Measurements from ENCODE around the gene SGTB. TPM values are rescaled to one million over a fixed set of nuclear protein-coding genes. Genes with fewer than 3 reads are reported as not detected.

The SGTB gene
- total and polyA plus RNA-seq, 2 donors (not counting 1 experiment from before 2014, with no cell fraction given), result 1.8 to 5.5 TPM

DNA sequence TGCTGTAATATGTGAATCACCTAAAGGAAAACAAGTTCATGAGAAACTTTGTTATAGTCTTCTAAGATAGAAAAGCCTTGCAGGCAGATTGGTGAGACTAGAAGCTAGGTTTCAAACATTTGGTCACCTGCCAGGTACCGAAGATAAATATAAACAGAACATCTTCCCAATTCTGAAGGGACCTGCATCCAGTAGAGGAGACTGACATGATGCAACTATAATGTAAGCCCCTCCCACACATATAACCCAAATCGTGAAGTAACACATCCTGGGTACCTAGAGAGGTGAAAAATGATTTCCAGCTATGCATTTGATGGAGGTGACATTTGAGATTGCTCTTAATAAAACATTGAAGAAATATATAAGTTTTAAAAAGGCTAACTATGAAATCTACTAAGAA lies 67.2 kb downstream of the SGTB start:
- Mint-ChIP-seq H3K4me3 (no peak overlapping the region), H3K9me3 (ENCODE audit: insufficient read depth) (no peaks in the 10 kb centered on the region), H3K27me3 (no peaks in the 10 kb centered on the region), H3K27ac (no peak overlapping the region), H3K4me1 (no peaks in the 10 kb centered on the region)
- no peak overlapping the region for H3K4me2 ChIP-seq (replicated peaks; ENCODE audit: low read depth, low read length, poor library complexity, severe bottlenecking)
- DNase-seq, result no peak
- TF ChIP-seq, protein P1, sequence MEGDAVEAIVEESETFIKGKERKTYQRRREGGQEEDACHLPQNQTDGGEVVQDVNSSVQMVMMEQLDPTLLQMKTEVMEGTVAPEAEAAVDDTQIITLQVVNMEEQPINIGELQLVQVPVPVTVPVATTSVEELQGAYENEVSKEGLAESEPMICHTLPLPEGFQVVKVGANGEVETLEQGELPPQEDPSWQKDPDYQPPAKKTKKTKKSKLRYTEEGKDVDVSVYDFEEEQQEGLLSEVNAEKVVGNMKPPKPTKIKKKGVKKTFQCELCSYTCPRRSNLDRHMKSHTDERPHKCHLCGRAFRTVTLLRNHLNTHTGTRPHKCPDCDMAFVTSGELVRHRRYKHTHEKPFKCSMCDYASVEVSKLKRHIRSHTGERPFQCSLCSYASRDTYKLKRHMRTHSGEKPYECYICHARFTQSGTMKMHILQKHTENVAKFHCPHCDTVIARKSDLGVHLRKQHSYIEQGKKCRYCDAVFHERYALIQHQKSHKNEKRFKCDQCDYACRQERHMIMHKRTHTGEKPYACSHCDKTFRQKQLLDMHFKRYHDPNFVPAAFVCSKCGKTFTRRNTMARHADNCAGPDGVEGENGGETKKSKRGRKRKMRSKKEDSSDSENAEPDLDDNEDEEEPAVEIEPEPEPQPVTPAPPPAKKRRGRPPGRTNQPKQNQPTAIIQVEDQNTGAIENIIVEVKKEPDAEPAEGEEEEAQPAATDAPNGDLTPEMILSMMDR (IDR thresholded peaks at IDR 0.05), result no peak
- no peak for TF ChIP-seq EZH2 (IDR thresholded peaks at IDR 0.05; ENCODE audit: borderline replicate concordance, insufficient read depth, low read depth, low read length, poor library complexity, severe bottlenecking)
- no peak overlapping the region for H3K27ac ChIP-seq (ENCODE audit: low read length in 2 of 2)
- no peaks in the 10 kb centered on the region for H3K4me1 ChIP-seq (ENCODE audit: control insufficient read depth in 2 of 2, insufficient read depth in 2 of 2, low read length in 2 of 2)
- ChIA-PET CTCF (no interaction called here), POLR2A (no interaction called here)
- H3K36me3 ChIP-seq (replicated peaks in 1 of 2; ENCODE audit: control extremely low read depth in 1 of 2, control insufficient read depth in 1 of 2, extremely low read depth in 1 of 2, insufficient read depth in 2 of 2, low read length in 1 of 2), result peaks cover 2 to 8% of the 10 kb centered on the region in 2 experiments
- ATAC-seq (ENCODE audit: low read depth), result no peak
- peaks cover 2% of the 10 kb centered on the region for H3K79me2 ChIP-seq (ENCODE audit: control insufficient read depth, insufficient read depth, low read length)
- no peak overlapping the region for H2AFZ ChIP-seq (ENCODE audit: insufficient read depth, low read depth, low read length, poor library complexity, severe bottlenecking)
- no peaks in the 10 kb centered on the region for H3K9me3 ChIP-seq (ENCODE audit: control extremely low read depth in 1 of 3, control insufficient read depth in 2 of 3, insufficient read depth in 1 of 3, low read length in 2 of 3)
- no peak overlapping the region for H3K4me3 ChIP-seq (ENCODE audit: control extremely low read depth in 1 of 5, extremely low read depth in 1 of 5, insufficient read depth in 1 of 5, low read depth in 2 of 5, low read length in 4 of 5)
- intact Hi-C loops (cut with micrococcal nuclease), result no loop called here
- whole genome bisulfite sequencing (ENCODE audit: insufficient coverage), result no CpG with 5 or more reads among the region's 2 CpGs
- H3K27me3 ChIP-seq (replicated peaks in 1 of 4; ENCODE audit: control extremely low read depth in 1 of 4, control insufficient read depth in 3 of 4, insufficient read depth in 4 of 4, low read length in 3 of 4), result no peaks in the 10 kb centered on the region
- no peak overlapping the region for H3K9ac ChIP-seq (ENCODE audit: low read length)
- no peaks in the 10 kb centered on the region for H4K20me1 ChIP-seq (ENCODE audit: control insufficient read depth, insufficient read depth, low read length, poor library complexity, severe bottlenecking)

DNA sequence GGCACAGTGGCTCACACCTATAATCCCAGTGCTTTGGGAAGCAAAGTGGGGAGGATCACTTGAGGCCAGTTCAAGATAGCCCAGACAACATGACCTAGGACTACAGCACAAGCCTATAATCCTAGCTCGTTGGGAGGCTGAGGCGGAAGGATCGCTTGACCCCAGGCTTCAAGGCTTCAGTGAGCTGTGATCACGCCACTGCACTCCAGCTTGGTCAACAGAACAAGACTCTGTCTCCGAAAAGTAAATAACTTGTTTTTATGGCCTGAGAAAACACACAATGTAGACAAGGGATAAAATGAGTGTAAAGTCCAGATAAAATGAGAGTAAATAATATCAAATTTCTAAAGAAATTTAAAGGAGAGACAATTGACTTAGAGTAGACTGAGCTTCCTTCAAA lies 70.8 kb downstream of the SGTB start:
- Histone ChIP-seq H4K20me1 (ENCODE audit: control insufficient read depth, insufficient read depth, low read length, poor library complexity, severe bottlenecking) (no peaks in the 10 kb centered on the region), H3K9me3 (ENCODE audit: control extremely low read depth in 1 of 3, control insufficient read depth in 2 of 3, insufficient read depth in 1 of 3, low read length in 2 of 3) (no peaks in the 10 kb centered on the region), H3K27ac (ENCODE audit: low read length in 2 of 2) (no peak overlapping the region), H3K36me3 (replicated peaks in 1 of 2; ENCODE audit: control extremely low read depth in 1 of 2, control insufficient read depth in 1 of 2, extremely low read depth in 1 of 2, insufficient read depth in 2 of 2, low read length in 1 of 2) (peaks cover 4 to 6% of the 10 kb centered on the region in 2 experiments), H3K79me2 (ENCODE audit: control insufficient read depth, insufficient read depth, low read length) (peaks cover 2% of the 10 kb centered on the region), H3K9ac (ENCODE audit: low read length) (no peak overlapping the region), H3K27me3 (replicated peaks in 1 of 4; ENCODE audit: control extremely low read depth in 1 of 4, control insufficient read depth in 3 of 4, insufficient read depth in 4 of 4, low read length in 3 of 4) (no peaks in the 10 kb centered on the region), H3K4me2 (replicated peaks; ENCODE audit: low read depth, low read length, poor library complexity, severe bottlenecking) (no peak overlapping the region), H3K4me3 (ENCODE audit: control extremely low read depth in 1 of 5, extremely low read depth in 1 of 5, insufficient read depth in 1 of 5, low read depth in 2 of 5, low read length in 4 of 5) (no peak overlapping the region), H3K4me1 (ENCODE audit: control insufficient read depth in 2 of 2, insufficient read depth in 2 of 2, low read length in 2 of 2) (no peaks in the 10 kb centered on the region), H2AFZ (ENCODE audit: insufficient read depth, low read depth, low read length, poor library complexity, severe bottlenecking) (no peak overlapping the region)
- H3K4me3 Mint-ChIP-seq, result no peak overlapping the region
- H3K4me1 Mint-ChIP-seq, result no peaks in the 10 kb centered on the region
- DNase-seq, result no peak
- ChIA-PET POLR2A (no interaction called here), CTCF (no interaction called here)
- H3K9me3 Mint-ChIP-seq (ENCODE audit: insufficient read depth), result no peaks in the 10 kb centered on the region
- WGBS (ENCODE audit: insufficient coverage), result 96% methylated on average over 4 of the region's 5 CpGs
- no peaks in the 10 kb centered on the region for H3K27me3 Mint-ChIP-seq
- intact Hi-C loops (cut with micrococcal nuclease), result no loop called here
- ATAC-seq (ENCODE audit: low read depth), result no peak
- no peak for TF ChIP-seq EZH2 (IDR thresholded peaks at IDR 0.05; ENCODE audit: borderline replicate concordance, insufficient read depth, low read depth, low read length, poor library complexity, severe bottlenecking)
- H3K27ac Mint-ChIP-seq, result no peak overlapping the region
